HG03025 (cell line): ENCODE measurements around the gene ITPK1.
"Not testable (repeated sequence)": the region's sequence is repeated elsewhere in the genome, so short reads cannot be mapped to it uniquely, and the experiment has no call there.

Source experiments
- ATAC-seq: cut with Tn5 transposase; IDR thresholded peaks from one replicate; pipeline ENCODE4 v1.9.1; 2021; ENCODE audit warnings: mild to moderate bottlenecking, moderate library complexity; ENCODE audit not compliant: unreplicated experiment, low FRiP score

Gene ITPK1

GRCh38 chr14:93105856-93106255 lies 9.9 kb downstream of the ITPK1 start:
- ATAC-seq: not testable (repeated sequence)

DNA sequence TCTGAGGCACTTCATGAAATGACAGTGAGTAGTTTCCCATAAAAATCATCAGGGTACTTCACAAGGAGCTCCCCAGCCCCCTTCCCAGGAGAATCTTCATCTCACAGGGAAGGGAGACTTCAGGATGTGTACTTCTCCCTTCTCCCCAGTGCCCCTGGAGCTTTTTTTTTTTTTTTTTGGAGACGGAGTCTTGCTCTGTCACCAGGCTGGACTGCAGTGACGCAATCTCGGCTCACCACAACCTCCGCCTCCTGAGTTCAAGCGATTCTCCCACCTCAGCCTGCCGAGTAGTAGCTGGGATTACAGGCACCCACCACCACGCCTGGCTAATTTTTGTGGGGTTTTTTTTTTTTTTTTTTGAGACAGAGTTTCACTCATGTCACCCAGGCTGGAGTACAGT lies 10.4 kb downstream of the ITPK1 start:
- ATAC-seq: no peak

GRCh38 chr14:93104961-93105360 lies 10.8 kb downstream of the ITPK1 start:
- ATAC-seq: no peak

DNA sequence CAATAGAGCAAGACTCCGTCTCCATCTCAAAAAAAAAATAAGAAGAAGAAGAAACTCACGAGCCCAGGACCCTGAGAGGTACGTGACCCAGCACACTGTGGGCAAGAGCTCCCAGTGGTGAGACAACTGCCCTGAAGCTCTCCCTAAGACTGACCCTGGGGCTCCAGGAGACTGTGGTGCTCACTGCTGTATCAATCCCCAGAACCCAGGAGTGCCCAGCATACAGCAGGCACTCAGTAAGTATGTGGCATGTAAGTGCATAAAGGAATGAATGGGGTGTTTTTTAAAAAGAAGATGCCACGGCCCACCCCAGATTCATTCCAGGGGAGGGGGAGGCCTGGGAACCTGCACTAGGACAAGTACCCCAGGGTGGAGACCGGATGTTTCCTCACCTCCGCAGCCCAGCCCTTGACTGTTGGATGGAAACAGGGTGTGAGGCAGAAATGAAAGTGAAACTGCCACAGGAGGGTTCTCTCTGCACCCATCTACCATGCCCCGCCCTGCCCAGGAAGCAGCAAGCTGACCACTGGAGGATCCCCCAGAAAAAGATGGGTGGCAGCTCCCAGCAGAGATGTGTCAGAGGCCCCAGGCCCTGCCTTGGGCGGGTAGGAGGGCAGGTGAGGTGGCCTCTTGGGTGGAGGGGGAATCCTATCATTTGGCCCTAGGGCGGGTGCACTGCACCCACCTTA lies 12.2 kb downstream of the ITPK1 start:
- ATAC-seq: peak; percentile 83

GRCh38 chr14:93102141-93102540 lies 13.6 kb downstream of the ITPK1 start:
- no peak for ATAC-seq

- no peak for ATAC-seq
Observed at GRCh38 chr14:93101181-93101580, 14.5 kb downstream of the ITPK1 start.

DNA sequence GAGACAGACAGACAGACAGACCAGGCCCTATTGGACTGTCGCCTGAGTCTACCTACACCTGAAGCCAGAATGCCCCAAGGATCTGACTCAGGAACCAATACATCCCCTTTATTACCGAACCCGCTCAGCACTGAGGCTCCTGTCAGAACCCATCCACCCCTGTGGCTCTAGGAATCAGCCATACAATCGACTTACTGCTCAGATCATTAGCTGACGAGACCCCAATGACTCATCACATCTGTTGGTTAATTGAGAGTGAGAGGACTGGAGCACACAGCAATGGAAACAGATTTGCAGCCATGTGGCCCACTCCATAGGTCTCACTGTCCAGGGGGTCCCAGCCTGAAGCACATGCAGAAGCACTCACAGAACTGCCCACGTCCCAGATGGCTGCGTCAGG lies 15.2 kb downstream of the ITPK1 start:
- no peak for ATAC-seq

GRCh38 chr14:93100100-93100499 lies 15.6 kb downstream of the ITPK1 start:
- ATAC-seq: no peak

DNA sequence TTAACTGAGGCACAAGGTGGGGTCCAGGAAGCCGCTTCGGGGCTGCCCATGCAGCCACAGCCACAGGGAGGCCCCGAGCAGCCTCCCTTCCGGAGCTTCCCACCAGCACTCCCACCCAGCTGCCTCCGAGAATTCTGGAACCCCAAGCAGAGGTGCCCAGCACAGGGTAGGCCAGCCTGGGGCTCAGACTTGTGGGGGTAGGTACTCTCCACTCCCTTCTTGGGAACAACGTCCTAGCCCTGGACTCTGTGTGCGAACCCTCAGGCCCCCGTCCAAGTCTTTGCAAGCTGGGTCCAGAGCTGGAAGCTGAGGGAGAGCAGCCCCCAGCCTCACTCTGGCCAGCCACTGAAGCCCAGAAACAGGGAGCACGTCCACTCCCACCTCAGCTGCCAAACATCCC lies 16.1 kb downstream of the ITPK1 start:
- ATAC-seq: no peak

DNA sequence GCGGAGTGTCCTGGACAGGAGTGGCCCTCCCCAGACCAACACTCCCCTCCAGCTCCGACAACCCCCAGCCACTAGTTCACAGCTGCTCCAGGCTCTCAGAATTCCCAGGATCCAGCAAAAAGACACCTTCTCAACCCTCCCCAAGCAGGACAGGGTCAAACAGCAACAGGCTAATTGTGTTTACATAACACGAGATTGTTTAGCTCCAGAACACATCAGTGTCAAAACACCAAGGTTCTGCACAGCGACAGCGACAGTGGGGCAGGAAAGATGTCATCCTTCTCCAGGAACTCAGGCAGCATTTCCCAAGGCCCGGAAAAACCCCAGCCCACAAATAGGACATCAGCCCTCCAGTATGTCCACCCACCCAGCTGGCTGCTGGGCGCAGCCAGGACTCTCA lies 16.5 kb downstream of the ITPK1 start:
- no peak for ATAC-seq

GRCh38 chr14:93096691-93097322 lies 18.9 kb downstream of the ITPK1 start:
- no peak for ATAC-seq

- ATAC-seq: no peak
Observed at GRCh38 chr14:93095742-93096510, 19.8 kb downstream of the ITPK1 start.

DNA sequence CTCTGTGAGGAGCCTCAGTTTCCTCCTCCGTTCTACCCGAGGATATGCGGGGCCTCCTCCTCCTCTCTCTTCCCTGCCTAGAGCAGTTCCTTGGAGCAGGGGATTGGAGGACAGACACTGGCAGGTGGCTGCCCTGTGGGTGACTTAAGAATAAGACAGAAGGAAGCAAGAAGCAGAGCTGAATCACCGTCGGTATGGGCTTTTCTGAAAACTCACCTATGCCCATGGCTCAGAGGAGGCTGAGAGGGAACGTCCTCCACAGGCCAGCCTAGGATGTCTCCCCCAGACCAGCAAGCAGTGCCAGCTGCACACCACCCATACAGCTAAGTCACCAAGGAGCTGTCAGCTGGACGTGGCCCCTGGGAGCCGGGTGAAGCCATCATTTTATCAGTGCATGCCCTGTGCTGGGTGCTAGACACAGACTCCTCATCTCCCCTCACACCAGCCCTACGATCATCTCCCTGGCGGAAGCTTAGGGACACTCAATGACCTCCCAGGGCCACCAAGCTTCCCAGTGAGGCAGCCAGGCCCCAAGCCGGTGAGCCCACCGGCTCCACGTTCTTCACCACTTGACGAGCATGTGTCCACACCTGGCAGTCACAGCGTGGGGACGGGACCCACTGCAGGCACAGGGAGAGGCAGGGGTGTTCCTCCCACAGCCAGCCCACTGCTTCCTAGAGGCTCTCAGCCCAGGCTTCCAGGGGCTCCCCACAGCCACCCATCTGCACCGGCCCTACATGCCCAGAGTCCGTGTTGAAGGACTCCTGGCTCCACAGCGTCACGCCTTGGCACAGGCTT lies 21.4 kb downstream of the ITPK1 start:
- no peak for ATAC-seq

DNA sequence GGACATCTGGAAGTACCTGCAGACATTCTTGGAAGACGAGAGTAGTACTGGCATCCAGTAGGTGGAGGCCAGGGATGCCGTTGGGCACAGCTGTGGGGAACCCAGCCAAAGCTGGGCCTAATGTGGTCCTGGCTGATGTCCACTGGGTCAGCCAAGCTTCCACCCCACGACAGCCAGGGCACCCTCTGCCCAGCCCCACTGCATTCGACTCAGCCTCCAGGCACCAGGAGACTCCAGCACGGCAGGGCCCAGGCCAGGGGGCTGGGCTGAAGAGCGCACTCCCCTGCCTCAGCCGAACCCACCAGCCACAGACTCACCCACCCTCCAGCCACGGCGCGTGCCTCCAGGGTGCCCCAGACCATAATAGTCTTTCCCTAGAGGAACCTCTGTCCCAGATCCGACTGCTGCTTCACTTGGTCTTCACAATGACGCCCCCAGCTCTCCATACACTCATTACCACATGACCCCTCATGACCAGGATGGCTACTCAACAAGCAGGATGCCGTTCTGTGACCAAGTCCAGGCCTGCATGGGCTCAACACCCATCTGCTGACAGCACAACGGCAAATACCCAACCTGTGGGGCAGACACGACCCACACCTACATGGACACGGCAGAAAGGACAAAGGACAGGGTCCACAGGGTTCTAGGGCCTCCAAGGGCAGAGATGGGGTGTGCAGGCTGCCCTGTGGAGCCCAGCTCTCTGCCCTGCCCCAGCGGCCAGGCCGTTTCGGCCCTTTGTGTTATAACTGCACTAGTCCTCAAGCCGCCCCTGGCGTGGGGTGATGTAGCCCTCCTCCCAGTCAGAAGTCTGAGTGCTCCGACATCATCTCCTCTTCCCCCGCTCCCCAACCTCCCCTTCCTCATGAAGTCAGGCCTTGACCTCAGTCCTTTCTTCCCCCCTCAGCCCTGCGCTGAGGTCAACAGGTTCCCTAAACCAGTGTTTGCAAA lies 22.8 kb downstream of the ITPK1 start:
- no peak for ATAC-seq

- no peak for ATAC-seq
Observed at GRCh38 chr14:93091666-93092065, 24.1 kb downstream of the ITPK1 start.

DNA sequence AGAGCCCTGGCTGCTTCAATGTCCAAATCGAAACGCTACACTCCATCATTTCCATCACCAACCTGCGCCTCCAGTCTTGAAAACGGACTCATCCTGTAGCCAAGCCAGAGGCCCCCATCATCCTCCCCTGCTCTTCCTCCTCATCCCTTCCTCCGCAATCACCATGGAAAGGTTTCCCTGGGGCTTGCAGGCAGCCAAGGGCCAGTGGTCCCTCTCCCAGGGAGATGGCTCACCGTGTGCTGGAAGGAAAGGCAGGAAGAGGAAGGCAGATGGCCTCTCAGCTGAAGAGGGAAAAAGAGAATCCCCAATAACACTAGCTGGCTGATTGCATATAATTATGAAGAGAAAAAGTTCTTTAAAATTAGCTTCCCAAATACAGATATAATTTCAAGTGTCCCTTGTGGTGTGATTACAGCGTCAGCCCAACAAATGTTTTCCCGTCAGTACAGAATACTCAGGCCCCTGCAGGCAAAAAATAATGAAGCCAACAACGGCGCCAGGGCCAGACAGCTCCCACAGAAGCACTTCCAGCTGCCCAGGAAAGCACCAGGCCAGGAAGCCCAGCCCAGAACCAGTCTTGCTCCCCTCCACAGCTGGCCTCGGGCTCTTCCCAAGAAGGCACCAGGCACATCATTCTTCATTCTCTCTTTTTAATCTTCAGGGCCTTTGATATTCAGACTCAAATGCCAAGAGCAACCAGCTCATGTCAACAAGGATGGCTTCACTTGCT lies 24.7 kb downstream of the ITPK1 start:
- no peak for ATAC-seq

- ATAC-seq: no peak
Observed at GRCh38 chr14:93089521-93090269, 26.0 kb downstream of the ITPK1 start.

DNA sequence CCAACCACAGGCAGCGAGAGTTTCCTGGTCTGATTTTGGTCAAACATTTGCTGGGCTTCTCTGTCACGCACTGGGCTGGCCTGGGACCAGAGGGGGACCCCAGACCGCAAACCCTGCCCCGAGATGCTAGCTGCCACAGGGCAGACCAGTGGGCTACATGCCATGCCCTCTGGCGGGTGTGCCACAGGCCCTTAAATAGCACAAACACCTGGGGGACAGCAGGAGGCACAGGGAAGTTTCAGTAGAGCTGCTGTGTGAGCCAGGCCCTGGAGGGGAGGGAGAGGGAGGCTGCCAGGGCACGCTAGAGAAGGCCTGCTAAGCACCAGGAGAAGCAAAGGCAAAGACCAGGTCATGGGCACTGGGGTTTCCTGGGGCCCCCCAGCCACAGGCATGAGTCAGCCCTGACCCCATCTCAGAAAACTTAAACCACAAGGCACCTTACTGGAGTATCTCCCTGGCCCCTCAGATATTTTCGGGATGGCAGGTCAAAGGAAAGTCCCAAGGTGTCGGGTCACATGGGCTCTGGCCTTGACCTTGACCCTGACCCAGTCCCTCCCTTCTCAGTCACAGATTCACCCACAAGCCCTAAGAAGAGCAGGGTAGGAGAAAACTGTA lies 29.2 kb downstream of the ITPK1 start:
- no peak for ATAC-seq
